B cell (primary cell): ENCODE results near the gene TMEM236. TPM values are rescaled to one million over a fixed set of nuclear protein-coding genes. Genes with fewer than 3 reads are reported as not detected.

ENCODE experiments used
- ATAC-seq: fragments of 200-7000 bp; cut with Tn5 transposase; one replicate; pipeline ENCODE4 v1.10.0; 2021; ENCODE audit warnings: low read depth, mild to moderate bottlenecking, moderate number of reproducible peaks, moderate library complexity
- CTCF ChIA-PET: fragments of 350-600 bp; sonication (Branson Sonifier 250); formaldehyde crosslinking; loops from one replicate; lab custom pipeline; 2021; ENCODE audit warnings: antibody characterized with exemption, inconsistent platforms; lab: Charles Lee
- POLR2A ChIA-PET: fragments of 350-600 bp; sonication (Branson Sonifier 250); formaldehyde crosslinking; loops from one replicate; lab custom pipeline; 2021; ENCODE audit warnings: antibody characterized with exemption; lab: Charles Lee
- DNase-seq: peaks from one replicate; pipeline ENCODE4 v3.0.0; 2013
- H2AFZ ChIP-seq: 2 replicates; pipeline ENCODE4 v1.6.1; 2012; ENCODE audit warnings: mild to moderate bottlenecking, low read depth, low read length; ENCODE audit not compliant: insufficient read depth, poor library complexity, severe bottlenecking
- H3K27ac ChIP-seq, 2 donors: 1 replicate in 1 of 2; 2 replicates in 1 of 2; pipeline ENCODE4 v1.5.1; 2012 to 2013; ENCODE audit warnings: low read length in 2 of 2, mild to moderate bottlenecking in 2 of 2, moderate library complexity in 1 of 2
- H3K27me3 ChIP-seq, 4 experiments: fragments of 200-600 bp in 1 of 4; sonication (generic) in 1 of 4; replicated peaks in 1 of 4; 1 replicate in 2 of 4; 2 replicates in 2 of 4; pipeline versions ENCODE4 v1.6.1 to v1.7.0; 2013 to 2016; ENCODE audit warnings: low read length in 3 of 4, mild to moderate bottlenecking in 2 of 4, mixed read lengths in 1 of 4, moderate library complexity in 1 of 4; ENCODE audit not compliant: insufficient read depth in 4 of 4, control insufficient read depth in 3 of 4; ENCODE audit errors: control extremely low read depth in 1 of 4
- H3K36me3 ChIP-seq, 2 experiments: replicated peaks in 1 of 2; 1 replicate in 1 of 2; 2 replicates in 1 of 2; pipeline versions ENCODE4 v1.6.1 to v1.7.1; 2013; ENCODE audit warnings: low read length in 1 of 2; ENCODE audit not compliant: insufficient read depth in 2 of 2, control insufficient read depth in 1 of 2; ENCODE audit errors: control extremely low read depth in 1 of 2, extremely low read depth in 1 of 2
- H3K4me1 ChIP-seq, 2 donors: fragments of 200-600 bp in 1 of 2; sonication (generic) in 1 of 2; 1 replicate in 1 of 2; 2 replicates in 1 of 2; pipeline versions ENCODE4 v1.5.1 to v1.6.1; 2013 to 2017; ENCODE audit warnings: low read length in 2 of 2; ENCODE audit not compliant: control insufficient read depth in 2 of 2, insufficient read depth in 2 of 2
- H3K4me2 ChIP-seq: replicated peaks from 2 replicates; pipeline ENCODE3; 2012; ENCODE audit warnings: mild to moderate bottlenecking, low read depth, low read length; ENCODE audit not compliant: poor library complexity, severe bottlenecking
- H3K4me3 ChIP-seq, 5 experiments: fragments of 200-600 bp in 1 of 5; sonication (generic) in 1 of 5; 1 replicate in 3 of 5; 2 replicates in 2 of 5; pipeline versions ENCODE4 v1.5.1 to v1.7.0; 2011 to 2016; ENCODE audit warnings: low read length in 4 of 5, mild to moderate bottlenecking in 4 of 5, low read depth in 2 of 5, control low read depth in 1 of 5, moderate library complexity in 1 of 5; ENCODE audit not compliant: insufficient read depth in 1 of 5; ENCODE audit errors: control extremely low read depth in 1 of 5, extremely low read depth in 1 of 5
- H3K79me2 ChIP-seq: fragments of 200-600 bp; sonication (generic); one replicate; pipeline ENCODE4 v1.6.0; 2016; ENCODE audit warnings: low read length; ENCODE audit not compliant: control insufficient read depth, insufficient read depth
- H3K9ac ChIP-seq: fragments of 200-600 bp; sonication (generic); 2 replicates; pipeline ENCODE4 v1.6.1; 2017; ENCODE audit warnings: mild to moderate bottlenecking, low read length, moderate library complexity
- H3K9me3 ChIP-seq, 3 donors: one replicate each; pipeline versions ENCODE4 v1.6.1 to v1.7.1; 2013; ENCODE audit warnings: low read length in 2 of 3; ENCODE audit not compliant: control insufficient read depth in 2 of 3, insufficient read depth in 1 of 3; ENCODE audit errors: control extremely low read depth in 1 of 3
- H4K20me1 ChIP-seq: 2 replicates; pipeline ENCODE4 v1.6.0; 2012; ENCODE audit warnings: mild to moderate bottlenecking, low read length; ENCODE audit not compliant: insufficient read depth, control insufficient read depth, poor library complexity, severe bottlenecking
- H3K27ac Mint-ChIP-seq: one replicate; pipeline ENCODE4 v1.8.0; 2021; ENCODE audit warnings: mixed read lengths
- H3K27me3 Mint-ChIP-seq: one replicate; pipeline ENCODE4 v1.8.0; 2021; ENCODE audit warnings: mixed read lengths
- H3K4me1 Mint-ChIP-seq: one replicate; pipeline ENCODE4 v1.8.0; 2021; ENCODE audit warnings: mixed read lengths
- H3K4me3 Mint-ChIP-seq: one replicate; pipeline ENCODE4 v1.8.0; 2021; ENCODE audit warnings: mixed read lengths
- H3K9me3 Mint-ChIP-seq: one replicate; pipeline ENCODE4 v1.8.0; 2022; ENCODE audit warnings: mixed read lengths; ENCODE audit not compliant: insufficient read depth
- CTCF ChIP-seq: fragments of 200-600 bp; IDR thresholded peaks from one replicate; pipeline ENCODE4 v1.8.0; 2022; ENCODE audit warnings: antibody characterized with exemption, mild to moderate bottlenecking
- EZH2 ChIP-seq: IDR thresholded peaks from 2 replicates; pipeline ENCODE4 v1.6.1; 2012; ENCODE audit warnings: borderline replicate concordance, low read depth, mild to moderate bottlenecking, moderate library complexity, low read length; ENCODE audit not compliant: insufficient read depth, poor library complexity, severe bottlenecking
- WGBS: methylation state at CpG from one replicate; pipeline ENCODE4 v1.1.5; 2013; ENCODE audit warnings: missing lambda C conversion rate; ENCODE audit not compliant: insufficient coverage; 5-methylcytosine and 5-hydroxymethylcytosine counted together
- intact Hi-C: fragments of 100-400 bp; cut with micrococcal nuclease; formaldehyde crosslinking; loops from one replicate; pipeline ENCODE4 v1.10.0; 2022
- polyA plus RNA-seq: library from polyadenylated mRNA; depleted of rRNA; stranded (reverse); fragments of >200 nt; gene quantifications from 2 replicates; pipeline ENCODE4 v1.2.3, GENCODE V29; 2012
- small RNA-seq: library from RNA; depleted of rRNA; stranded (forward); fragments of <200 nt; gene quantifications from one replicate; pipeline ENCODE3, GENCODE V24; 2012; ENCODE audit warnings: low replicate concordance, low read depth; ENCODE audit not compliant: insufficient read length
- total RNA-seq, 2 donors: library from RNA; stranded (reverse); fragments of 120-200 nt in 1 of 2; gene quantifications; 1 replicate in 1 of 2; 2 replicates in 1 of 2; pipeline versions ENCODE4 v1.2.3 to v1.2.4, GENCODE V29; 2013 to 2022

The TMEM236 gene
- total and polyA plus RNA-seq, 2 donors (not counting 1 experiment from before 2014, with no cell fraction given): 0.09 to 0.27 TPM

- H3K4me3 ChIP-seq: no peak overlapping the region
- no peaks in the 10 kb centered on the region for H3K9me3 ChIP-seq
- Mint-ChIP-seq H3K27ac (no peak overlapping the region), H3K4me3 (no peak overlapping the region), H3K27me3 (peaks cover 3% of the 10 kb centered on the region), H3K9me3 (no peaks in the 10 kb centered on the region), H3K4me1 (no peaks in the 10 kb centered on the region)
- CTCF ChIA-PET: interaction anchor here (1.1 kb wide), 1 partner anchor 257 kb away, joined by 5 read pairs; no protein-coding TSS in a partner anchor
- H3K4me2 ChIP-seq: no peak overlapping the region
- H3K79me2 ChIP-seq: no peaks in the 10 kb centered on the region
- TF ChIP-seq EZH2 (no peak), CTCF (peak; percentile 22)
- no peak overlapping the region for H3K27ac ChIP-seq
- H3K36me3 ChIP-seq: no peaks in the 10 kb centered on the region
- no peaks in the 10 kb centered on the region for H3K27me3 ChIP-seq
- DNase-seq (no peak), ATAC-seq (no peak)
- H3K4me1 ChIP-seq: no peaks in the 10 kb centered on the region
- no peak overlapping the region for H3K9ac ChIP-seq
- whole genome bisulfite sequencing: 87% methylated on average over 2 of the region's 5 CpGs
- H4K20me1 ChIP-seq: no peaks in the 10 kb centered on the region
- intact Hi-C loops: no loop called here
- POLR2A ChIA-PET: no interaction called here
- no peak overlapping the region for H2AFZ ChIP-seq
These were observed 95.7 kb downstream of the TMEM236 start for GRCh38 chr10:17847585-17848296.

- H3K27me3 ChIP-seq: no peaks in the 10 kb centered on the region
- 100% methylated on average over 1 of the region's 5 CpGs for WGBS
These were observed 96.6 kb downstream of the TMEM236 start for GRCh38 chr10:17848646-17849045.

More at GRCh38 chr10:17848646-17849045, 96.6 kb downstream of the TMEM236 start:
- Mint-ChIP-seq H3K9me3 (no peaks in the 10 kb centered on the region), H3K27me3 (peaks cover 3% of the 10 kb centered on the region), H3K27ac (no peak overlapping the region), H3K4me1 (no peaks in the 10 kb centered on the region), H3K4me3 (no peak overlapping the region)
- H3K36me3 ChIP-seq: no peaks in the 10 kb centered on the region
- DNase-seq (no peak), ATAC-seq (no peak)
- no peak overlapping the region for H3K27ac ChIP-seq
- H3K4me1 ChIP-seq: no peaks in the 10 kb centered on the region
- no peak overlapping the region for H3K4me2 ChIP-seq
- no peaks in the 10 kb centered on the region for H4K20me1 ChIP-seq
- H3K9me3 ChIP-seq: no peaks in the 10 kb centered on the region
- ChIA-PET POLR2A (no interaction called here), CTCF (no interaction called here)
- H2AFZ ChIP-seq: no peak overlapping the region
- no peak overlapping the region for H3K9ac ChIP-seq
- intact Hi-C loops: no loop called here
- TF ChIP-seq CTCF (no peak), EZH2 (no peak)
- no peak overlapping the region for H3K4me3 ChIP-seq
- no peaks in the 10 kb centered on the region for H3K79me2 ChIP-seq

Small RNAs within 50 kb of the gene (small RNA-seq; reads per million reads assigned to genes)
- not detected for gene MIR511

Other genes with a start within 250 kb of the TMEM236 start
- 1.1 and 1.6 TPM in 2 replicates for gene HACD1, start 134.8 kb upstream of the TMEM236 start, total RNA-seq
- gene HACD1, start 134.8 kb upstream of the TMEM236 start, polyA plus RNA-seq: 0.12 TPM in 1 of 2 replicates, not detected in the other
- gene STAM, start 108.0 kb upstream of the TMEM236 start, total RNA-seq: 31.6 and 35.1 TPM in 2 replicates
- gene STAM, start 108.0 kb upstream of the TMEM236 start, polyA plus RNA-seq: 9.1 and 11.2 TPM in 2 replicates
- 0.12 and 0.44 TPM in 2 replicates for gene MRC1, start 57.1 kb downstream of the TMEM236 start, total RNA-seq
- gene MRC1, start 57.1 kb downstream of the TMEM236 start, polyA plus RNA-seq: not detected in 2 replicates
- not detected in 2 replicates for gene SLC39A12, start 199.7 kb downstream of the TMEM236 start, total RNA-seq
- not detected in 2 replicates for gene SLC39A12, start 199.7 kb downstream of the TMEM236 start, polyA plus RNA-seq